MCF 10A (cell line): ENCODE measurements around the gene MS4A10. TPM values are rescaled to one million over a fixed set of nuclear protein-coding genes. Genes with fewer than 3 reads are reported as not detected.

Experiments
- BruUV-seq: library from RNA; stranded (reverse); fragments of 400-500 nt; replicated peaks from 2 replicates; lab custom pipeline; 2021; lab: Mats Ljungman, UMichigan
- CTCF ChIA-PET: fragments of 300-600 bp; sonication (Branson Sonifier 250); formaldehyde crosslinking; extraction: SDS; loops from one replicate; lab custom pipeline; 2021; ENCODE audit warnings: antibody characterized with exemption, inconsistent platforms; lab: Yijun Ruan, JAX
- POLR2A ChIA-PET: fragments of 300-600, 350-650 bp; sonication (Branson Sonifier 250); formaldehyde crosslinking; extraction: SDS; loops from one replicate; lab custom pipeline; 2020; ENCODE audit warnings: antibody characterized with exemption, inconsistent platforms; lab: Yijun Ruan, JAX
- DNase-seq: peaks from one replicate; pipeline ENCODE4 v3.0.0-alpha.2; 2018; ENCODE audit not compliant: unreplicated experiment
- H3K27ac Mint-ChIP-seq: one replicate; pipeline ENCODE4 v1.8.0; 2022; ENCODE audit warnings: mild to moderate bottlenecking, low read depth, mixed read lengths; ENCODE audit not compliant: unreplicated experiment
- H3K27me3 Mint-ChIP-seq: one replicate; pipeline ENCODE4 v1.8.0; 2022; ENCODE audit warnings: mixed read lengths; ENCODE audit not compliant: insufficient read depth, unreplicated experiment
- H3K36me3 Mint-ChIP-seq: one replicate; pipeline ENCODE4 v1.8.0; 2022; ENCODE audit warnings: mild to moderate bottlenecking, moderate library complexity, mixed read lengths; ENCODE audit not compliant: insufficient read depth, unreplicated experiment
- H3K4me1 Mint-ChIP-seq: one replicate; pipeline ENCODE4 v1.8.0; 2022; ENCODE audit warnings: mixed read lengths; ENCODE audit not compliant: insufficient read depth, unreplicated experiment
- H3K4me3 Mint-ChIP-seq: one replicate; pipeline ENCODE4 v1.8.0; 2022; ENCODE audit warnings: mild to moderate bottlenecking, moderate library complexity, mixed read lengths; ENCODE audit not compliant: unreplicated experiment
- H3K9me3 Mint-ChIP-seq: one replicate; pipeline ENCODE4 v1.8.0; 2022; ENCODE audit warnings: mixed read lengths; ENCODE audit not compliant: unreplicated experiment
- intact Hi-C: fragments of 100-400 bp; cut with micrococcal nuclease; formaldehyde crosslinking; loops from 2 replicates; pipeline ENCODE4 v1.14.1; 2022
- total RNA-seq: library from RNA; stranded (reverse); gene quantifications from 2 replicates; pipeline ENCODE4 v1.2.3, GENCODE V29; 2022
- TF ChIP-seq, protein P1 (sequence below): fragments of 200-600 bp; IDR thresholded peaks from one replicate; pipeline ENCODE4 v1.8.0; 2022; ENCODE audit warnings: antibody characterized with exemption, mild to moderate bottlenecking; ENCODE audit not compliant: unreplicated experiment

Gene MS4A10
- total RNA-seq, 1 experiment from 2014 or later, result not detected

- DNase-seq, result no peak
- intact Hi-C loops, result no loop called here
- H3K4me3 Mint-ChIP-seq, result no peak overlapping the region
- BruUV-seq, result no TSS peak
- H3K4me1 Mint-ChIP-seq, result no peaks in the 10 kb centered on the region
- TF ChIP-seq, protein P1, sequence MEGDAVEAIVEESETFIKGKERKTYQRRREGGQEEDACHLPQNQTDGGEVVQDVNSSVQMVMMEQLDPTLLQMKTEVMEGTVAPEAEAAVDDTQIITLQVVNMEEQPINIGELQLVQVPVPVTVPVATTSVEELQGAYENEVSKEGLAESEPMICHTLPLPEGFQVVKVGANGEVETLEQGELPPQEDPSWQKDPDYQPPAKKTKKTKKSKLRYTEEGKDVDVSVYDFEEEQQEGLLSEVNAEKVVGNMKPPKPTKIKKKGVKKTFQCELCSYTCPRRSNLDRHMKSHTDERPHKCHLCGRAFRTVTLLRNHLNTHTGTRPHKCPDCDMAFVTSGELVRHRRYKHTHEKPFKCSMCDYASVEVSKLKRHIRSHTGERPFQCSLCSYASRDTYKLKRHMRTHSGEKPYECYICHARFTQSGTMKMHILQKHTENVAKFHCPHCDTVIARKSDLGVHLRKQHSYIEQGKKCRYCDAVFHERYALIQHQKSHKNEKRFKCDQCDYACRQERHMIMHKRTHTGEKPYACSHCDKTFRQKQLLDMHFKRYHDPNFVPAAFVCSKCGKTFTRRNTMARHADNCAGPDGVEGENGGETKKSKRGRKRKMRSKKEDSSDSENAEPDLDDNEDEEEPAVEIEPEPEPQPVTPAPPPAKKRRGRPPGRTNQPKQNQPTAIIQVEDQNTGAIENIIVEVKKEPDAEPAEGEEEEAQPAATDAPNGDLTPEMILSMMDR, result no peak
- no peaks in the 10 kb centered on the region for H3K9me3 Mint-ChIP-seq
- ChIA-PET CTCF (interaction anchor here (1.0 kb wide), 1 partner anchor 104 kb away, joined by 4 read pairs; no protein-coding TSS in a partner anchor), POLR2A (no interaction called here)
- H3K36me3 Mint-ChIP-seq, result no peaks in the 10 kb centered on the region
- no peak overlapping the region for H3K27ac Mint-ChIP-seq
- H3K27me3 Mint-ChIP-seq, result peaks cover 40% of the 10 kb centered on the region
These were observed 10.2 kb downstream of the MS4A10 start for GRCh38 chr11:60795291-60795690.

- H3K9me3 Mint-ChIP-seq, result no peaks in the 10 kb centered on the region
- BruUV-seq, result no TSS peak
- H3K36me3 Mint-ChIP-seq, result no peaks in the 10 kb centered on the region
- H3K4me1 Mint-ChIP-seq, result no peaks in the 10 kb centered on the region
- intact Hi-C loops, result no loop called here
- ChIA-PET CTCF (no interaction called here), POLR2A (no interaction called here)
- DNase-seq, result no peak
- H3K27me3 Mint-ChIP-seq, result peaks cover 49% of the 10 kb centered on the region
- H3K27ac Mint-ChIP-seq, result no peak overlapping the region
- TF ChIP-seq, protein P1, result no peak
- no peak overlapping the region for H3K4me3 Mint-ChIP-seq
These were observed 12.9 kb downstream of the MS4A10 start for GRCh38 chr11:60797846-60798630.

DNA sequence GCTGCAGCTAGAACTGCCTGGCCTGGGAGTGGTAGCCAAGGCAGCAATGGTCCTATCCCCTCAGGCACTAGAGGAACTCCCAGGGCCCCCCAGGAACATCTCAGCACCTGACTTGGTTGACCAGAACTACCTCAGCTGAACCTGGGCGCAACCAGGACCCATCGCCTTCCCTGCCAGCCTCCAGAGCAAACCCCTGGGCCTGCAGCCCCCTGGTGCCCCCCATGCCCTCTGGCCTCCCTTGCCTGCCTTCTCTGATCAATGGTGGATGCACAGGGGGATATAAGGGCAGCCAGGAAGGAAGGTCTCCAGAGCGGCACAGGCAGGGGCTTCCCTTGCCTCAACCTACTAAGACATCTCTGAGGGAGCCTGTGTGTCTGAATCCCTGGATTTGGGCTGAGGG, 13.5 kb downstream of the MS4A10 start:
- TF ChIP-seq, protein P1, result no peak
- Mint-ChIP-seq H3K4me3 (no peak overlapping the region), H3K27me3 (peaks cover 44% of the 10 kb centered on the region), H3K4me1 (no peaks in the 10 kb centered on the region), H3K9me3 (no peaks in the 10 kb centered on the region), H3K27ac (no peak overlapping the region), H3K36me3 (no peaks in the 10 kb centered on the region)
- DNase-seq, result no peak
- BruUV-seq, result no TSS peak
- CTCF ChIA-PET, result no interaction called here
- POLR2A ChIA-PET, result no interaction called here
- intact Hi-C loops, result no loop called here

GRCh38 chr11:60801194-60801593, 16.1 kb downstream of the MS4A10 start:
- Mint-ChIP-seq H3K4me1 (no peaks in the 10 kb centered on the region), H3K27ac (no peak overlapping the region), H3K9me3 (no peaks in the 10 kb centered on the region), H3K36me3 (peaks cover 6% of the 10 kb centered on the region), H3K27me3 (peaks cover 43% of the 10 kb centered on the region), H3K4me3 (no peak overlapping the region)
- intact Hi-C loops, result no loop called here
- no peak for DNase-seq
- no TSS peak for BruUV-seq
- TF ChIP-seq, protein P1, result no peak
- POLR2A ChIA-PET, result no interaction called here
- CTCF ChIA-PET, result interaction anchor here (1.0 kb wide), 1 partner anchor 97 kb away, joined by 3 read pairs; no protein-coding TSS in a partner anchor
